GM12875 (cell line): Measurements from ENCODE around the gene RERE.
A peak's percentile ranks its signal among the peaks of the same experiment; 100 is the strongest.

Source experiments
- H3K4me3 ChIP-seq: one replicate; pipeline ENCODE4 v1.5.1; 2011; ENCODE audit warnings: low read depth, low read length, control low read depth
- TF ChIP-seq, protein P1 (sequence below): IDR thresholded peaks from 2 replicates; pipeline ENCODE4 v1.5.1; 2011; ENCODE audit warnings: low read depth, mild to moderate bottlenecking, control low read depth, inconsistent platforms, low read length, moderate library complexity, borderline replicate concordance; ENCODE audit not compliant: insufficient read depth

The RERE gene

DNA sequence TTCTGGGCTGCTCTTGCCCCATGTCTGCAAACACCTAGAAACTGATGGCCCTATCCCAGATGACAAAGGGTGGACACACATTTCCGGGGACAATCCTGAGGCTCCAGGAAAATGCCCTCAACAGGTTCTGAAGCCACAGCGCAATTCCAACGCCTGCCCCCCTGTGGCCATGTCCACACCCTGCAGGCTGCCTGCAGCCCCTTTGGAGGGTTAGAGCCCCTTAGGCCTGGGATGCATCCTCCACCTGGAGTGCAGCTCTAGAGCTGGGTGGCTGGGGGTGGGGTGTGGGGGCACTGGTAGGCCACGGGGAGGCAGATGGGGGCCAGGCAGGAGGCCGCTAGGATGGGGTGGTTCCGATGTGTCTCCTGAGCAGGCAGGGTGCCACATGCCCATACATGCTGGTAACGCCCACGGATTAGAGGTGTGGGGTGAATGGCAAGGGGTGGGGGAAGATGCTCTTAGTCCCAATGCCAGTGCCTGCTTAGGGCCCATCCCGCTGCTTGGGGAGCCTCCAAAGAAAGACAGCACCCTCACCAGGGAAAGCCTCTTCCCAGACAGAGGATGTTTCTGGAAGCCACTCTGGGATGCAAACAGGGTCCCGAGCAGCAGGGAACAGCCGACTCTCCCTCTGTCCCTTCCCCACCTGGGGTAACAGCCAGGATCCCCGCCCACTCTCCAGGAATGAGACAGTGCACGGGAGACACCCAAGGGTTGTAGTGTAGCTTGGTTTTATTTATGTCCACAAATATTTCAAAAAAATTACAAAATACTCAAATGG, 465.6 kb downstream of the RERE start:
- no peak overlapping the region for H3K4me3 ChIP-seq
- TF ChIP-seq, protein P1, sequence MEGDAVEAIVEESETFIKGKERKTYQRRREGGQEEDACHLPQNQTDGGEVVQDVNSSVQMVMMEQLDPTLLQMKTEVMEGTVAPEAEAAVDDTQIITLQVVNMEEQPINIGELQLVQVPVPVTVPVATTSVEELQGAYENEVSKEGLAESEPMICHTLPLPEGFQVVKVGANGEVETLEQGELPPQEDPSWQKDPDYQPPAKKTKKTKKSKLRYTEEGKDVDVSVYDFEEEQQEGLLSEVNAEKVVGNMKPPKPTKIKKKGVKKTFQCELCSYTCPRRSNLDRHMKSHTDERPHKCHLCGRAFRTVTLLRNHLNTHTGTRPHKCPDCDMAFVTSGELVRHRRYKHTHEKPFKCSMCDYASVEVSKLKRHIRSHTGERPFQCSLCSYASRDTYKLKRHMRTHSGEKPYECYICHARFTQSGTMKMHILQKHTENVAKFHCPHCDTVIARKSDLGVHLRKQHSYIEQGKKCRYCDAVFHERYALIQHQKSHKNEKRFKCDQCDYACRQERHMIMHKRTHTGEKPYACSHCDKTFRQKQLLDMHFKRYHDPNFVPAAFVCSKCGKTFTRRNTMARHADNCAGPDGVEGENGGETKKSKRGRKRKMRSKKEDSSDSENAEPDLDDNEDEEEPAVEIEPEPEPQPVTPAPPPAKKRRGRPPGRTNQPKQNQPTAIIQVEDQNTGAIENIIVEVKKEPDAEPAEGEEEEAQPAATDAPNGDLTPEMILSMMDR: peak; percentile 78

DNA sequence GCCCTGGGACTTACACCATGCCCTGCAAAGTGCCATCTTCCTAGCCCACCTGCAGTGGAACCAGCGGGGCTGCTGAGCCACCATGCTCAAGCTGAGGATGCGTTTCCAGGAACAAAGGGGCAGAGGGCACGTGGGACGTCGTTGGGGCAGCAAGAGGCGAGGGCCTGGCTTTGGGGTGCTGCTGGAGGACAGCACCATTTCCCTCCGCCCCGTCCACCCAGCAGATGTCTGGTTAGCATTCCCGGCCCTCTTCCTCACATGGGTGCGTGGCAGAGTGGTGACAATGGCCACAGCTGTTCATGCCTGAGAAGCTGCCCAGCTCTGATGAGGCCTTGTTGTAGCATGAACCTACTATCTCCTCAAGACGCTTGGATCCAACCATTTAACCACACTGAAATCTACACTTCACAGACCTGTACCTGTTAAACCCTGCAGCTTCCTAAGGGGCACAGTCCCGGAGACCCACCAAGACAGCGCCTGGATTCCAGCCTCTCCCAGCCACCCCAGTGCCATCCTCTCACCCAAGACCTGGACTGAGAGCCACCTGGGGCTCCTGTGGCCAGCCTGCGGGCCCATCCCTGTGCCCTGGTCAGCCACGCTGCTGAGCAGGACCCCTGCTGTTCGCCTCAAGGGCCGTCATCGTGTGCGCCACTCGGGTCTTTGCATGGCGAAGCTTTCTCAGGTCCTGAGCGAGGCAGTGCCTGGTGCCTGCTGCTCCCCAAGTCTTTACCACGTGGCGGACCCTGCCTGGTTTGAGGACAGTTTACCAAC, 466.3 kb downstream of the RERE start:
- TF ChIP-seq, protein P1: no peak

DNA sequence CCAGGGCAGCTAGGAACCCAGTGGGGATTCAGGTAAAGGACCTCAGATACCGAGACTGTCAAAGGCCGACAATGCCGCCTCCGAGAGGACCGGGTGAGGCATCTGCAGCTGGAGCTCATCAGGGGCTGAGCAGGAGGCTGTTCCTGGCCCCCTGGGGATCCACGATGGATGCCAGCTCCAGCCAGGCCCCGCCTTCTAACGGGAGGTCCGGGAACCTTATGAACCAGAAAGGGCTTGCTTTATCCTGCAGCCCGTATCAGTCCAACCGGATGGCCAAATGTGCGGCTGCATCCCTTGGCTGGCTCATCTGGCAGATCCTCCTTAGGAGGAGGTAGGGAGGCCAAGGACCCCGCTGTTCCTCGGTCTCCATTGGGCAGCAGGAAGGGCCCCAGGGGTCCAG, 467.5 kb downstream of the RERE start:
- H3K4me3 ChIP-seq: no peak overlapping the region
- TF ChIP-seq, protein P1: no peak

More for the DNA sequence above, 466.3 kb downstream of the RERE start:
- no peak overlapping the region for H3K4me3 ChIP-seq

DNA sequence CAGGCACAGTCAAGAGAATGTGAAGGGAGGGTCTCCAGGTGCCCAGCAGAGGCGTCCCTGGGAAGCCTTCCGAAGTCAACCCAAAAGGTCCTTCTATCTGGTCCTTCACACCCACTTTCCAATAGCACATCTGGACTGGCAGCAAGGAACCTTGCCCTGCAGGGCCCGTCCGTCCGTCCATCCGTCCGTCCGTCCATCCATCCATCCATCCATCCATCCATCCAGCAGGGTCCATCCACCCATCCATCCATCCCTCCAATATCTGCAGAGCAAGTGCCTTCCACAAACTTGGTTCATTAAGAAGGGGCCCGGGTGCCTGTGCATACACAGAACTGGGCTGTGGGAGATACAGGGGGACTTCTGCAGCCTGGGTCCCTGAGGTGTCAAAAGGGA, 468.0 kb downstream of the RERE start:
- H3K4me3 ChIP-seq: no peak overlapping the region
- TF ChIP-seq, protein P1: no peak

DNA sequence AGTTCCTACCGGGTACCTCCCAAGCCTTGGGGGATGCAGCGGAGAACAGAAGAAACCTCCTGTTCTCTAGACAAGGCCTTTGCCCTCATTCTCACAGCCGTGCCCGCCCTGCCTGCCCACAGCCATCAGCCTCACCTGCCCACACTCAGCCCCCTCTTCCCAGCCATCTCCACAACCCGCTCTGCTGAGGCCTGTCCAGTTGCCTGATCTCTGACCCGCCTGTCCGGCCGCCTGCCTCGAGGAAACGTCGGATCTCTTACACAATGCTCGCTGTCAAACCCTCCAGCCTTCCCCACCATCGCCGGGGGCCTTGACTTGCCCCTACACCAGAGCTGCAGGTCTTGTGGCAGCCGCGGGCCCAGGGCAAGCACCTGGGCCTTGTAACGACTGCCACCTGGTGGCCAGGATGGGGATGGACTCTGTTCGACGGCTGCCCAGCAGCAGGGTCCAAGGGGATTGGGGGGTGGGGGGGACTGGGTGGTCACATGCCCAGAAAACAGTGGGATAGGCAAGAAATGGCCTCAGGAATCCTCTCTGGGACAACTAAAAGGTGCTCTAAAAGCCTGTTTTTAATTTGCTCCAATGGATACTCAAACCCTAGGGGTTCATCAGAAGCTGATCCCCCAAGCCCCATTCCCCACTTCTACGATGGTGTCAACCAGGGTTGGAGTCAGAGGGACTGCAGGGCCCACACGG, 468.5 kb downstream of the RERE start:
- TF ChIP-seq, protein P1: peak; percentile 86

DNA sequence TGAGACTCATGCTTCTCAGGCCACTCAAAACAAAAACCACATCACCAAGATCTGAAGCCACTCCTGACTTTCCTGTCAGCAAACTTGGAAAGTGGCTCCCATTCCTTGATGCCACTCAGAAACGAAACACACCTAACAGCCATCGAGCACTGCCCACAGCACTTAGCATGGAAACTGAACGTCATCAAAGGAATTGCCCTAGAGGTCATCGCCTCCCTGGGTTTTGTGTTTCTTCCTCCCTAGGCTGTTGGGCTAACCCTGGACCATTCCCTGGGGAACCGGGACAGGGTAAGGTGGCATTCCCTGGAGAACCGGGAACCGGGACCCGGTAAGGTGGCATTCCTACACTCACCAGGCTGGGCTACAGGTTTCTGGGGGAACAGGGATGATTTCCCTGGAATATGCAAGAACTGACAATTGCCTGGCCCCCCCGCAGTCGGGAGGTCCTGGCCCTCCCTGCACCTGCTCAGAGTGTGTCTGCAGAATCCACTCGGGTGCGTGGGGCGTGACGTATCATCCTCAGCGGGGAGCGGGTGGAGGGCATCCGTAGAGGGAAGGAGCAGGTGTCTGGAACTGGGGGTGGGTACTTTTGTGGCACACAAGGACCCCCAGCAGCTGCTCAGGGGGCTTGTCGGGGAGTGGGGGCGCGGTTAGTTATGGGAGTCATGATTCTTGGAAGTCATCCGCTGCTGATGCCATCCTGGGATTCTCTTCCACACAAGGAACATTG, 469.2 kb downstream of the RERE start:
- TF ChIP-seq, protein P1: no peak
- no peak overlapping the region for H3K4me3 ChIP-seq

More for the DNA sequence above, 468.5 kb downstream of the RERE start:
- H3K4me3 ChIP-seq: no peak overlapping the region
